HG03378 (cell line): ENCODE measurements around the gene CNTN5.
"Not testable (repeated sequence)": the region's sequence is repeated elsewhere in the genome, so short reads cannot be mapped to it uniquely, and the experiment has no call there.

Source experiments
- ATAC-seq: cut with Tn5 transposase; IDR thresholded peaks from one replicate; pipeline ENCODE4 v1.9.1; 2021; ENCODE audit warnings: mild to moderate bottlenecking, moderate library complexity; ENCODE audit not compliant: unreplicated experiment

CNTN5 gene

GRCh38 chr11:99268886-99269285 lies 248.1 kb downstream of the CNTN5 start:
- no peak for ATAC-seq

DNA sequence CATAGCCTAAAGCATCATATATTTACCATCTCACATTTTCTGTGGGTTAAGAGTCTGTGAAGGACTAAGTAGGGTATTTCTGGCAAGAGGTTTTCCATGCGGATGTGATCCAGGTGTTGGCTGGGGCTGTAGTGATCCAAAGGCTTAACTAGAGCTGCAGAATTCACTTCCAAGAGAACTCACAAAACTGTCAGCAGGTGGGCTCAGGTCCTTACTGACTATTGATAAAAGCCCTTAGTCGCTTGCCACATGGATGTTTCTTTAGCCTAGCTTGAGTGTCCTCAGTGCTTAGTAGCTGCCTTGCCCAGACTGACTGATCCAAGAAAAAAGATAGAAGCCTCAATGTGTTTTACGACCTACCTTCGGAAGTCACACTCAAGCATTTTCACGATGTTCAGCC lies 250.8 kb downstream of the CNTN5 start:
- ATAC-seq, result no peak

- ATAC-seq, result no peak
These were observed 254.8 kb downstream of the CNTN5 start for GRCh38 chr11:99275521-99275920.

GRCh38 chr11:99277281-99277680 lies 256.5 kb downstream of the CNTN5 start:
- no peak for ATAC-seq

DNA sequence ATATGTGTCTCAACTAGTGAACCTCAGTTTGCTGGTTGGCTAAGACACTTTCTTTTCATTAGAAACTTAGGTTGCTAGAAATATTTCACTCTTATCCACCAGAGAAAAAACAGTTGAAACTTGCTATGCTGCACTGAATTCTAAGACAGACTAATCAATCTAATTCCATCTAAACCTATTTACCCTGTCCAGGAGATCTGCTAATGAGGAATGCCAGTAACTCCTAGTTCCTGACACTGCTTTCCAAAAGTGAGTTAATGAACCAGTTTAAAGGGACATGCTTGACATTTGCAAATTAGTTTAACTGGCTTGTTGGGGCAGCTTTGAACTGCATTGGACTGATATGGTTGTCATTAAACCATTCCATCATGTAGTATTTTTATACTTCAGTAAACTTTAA lies 258.5 kb downstream of the CNTN5 start:
- no peak for ATAC-seq

- ATAC-seq, result no peak
These were observed 260.6 kb downstream of the CNTN5 start for GRCh38 chr11:99281331-99281730.

GRCh38 chr11:99297925-99298324 lies 277.2 kb downstream of the CNTN5 start:
- ATAC-seq, result not testable (repeated sequence)

DNA sequence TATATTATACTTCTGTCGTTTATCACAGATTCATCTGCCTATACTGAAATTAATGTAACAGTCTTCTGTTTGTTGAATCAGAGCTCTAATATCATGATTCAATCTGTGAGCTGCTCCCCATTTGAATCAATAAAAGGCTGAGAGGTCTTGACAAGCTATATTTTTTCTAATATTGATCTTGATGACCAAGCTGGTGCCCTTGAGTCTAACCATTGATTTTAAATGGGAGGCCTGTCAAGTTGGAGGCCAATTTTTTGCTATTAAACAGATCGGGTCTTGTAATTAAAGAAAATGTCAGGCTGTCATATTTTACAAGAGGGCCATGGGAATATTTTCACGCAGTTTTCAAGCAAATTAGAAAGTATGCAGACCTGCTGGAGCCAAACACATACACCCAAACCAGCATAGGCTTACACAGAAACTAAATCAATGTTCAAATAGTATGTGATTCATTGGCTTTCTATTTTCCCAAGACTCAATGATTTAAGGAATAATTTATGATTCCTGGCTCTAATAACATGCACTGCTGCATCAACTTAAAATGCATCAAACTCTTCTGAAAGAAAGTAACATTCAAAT lies 286.9 kb downstream of the CNTN5 start:
- ATAC-seq, result no peak

DNA sequence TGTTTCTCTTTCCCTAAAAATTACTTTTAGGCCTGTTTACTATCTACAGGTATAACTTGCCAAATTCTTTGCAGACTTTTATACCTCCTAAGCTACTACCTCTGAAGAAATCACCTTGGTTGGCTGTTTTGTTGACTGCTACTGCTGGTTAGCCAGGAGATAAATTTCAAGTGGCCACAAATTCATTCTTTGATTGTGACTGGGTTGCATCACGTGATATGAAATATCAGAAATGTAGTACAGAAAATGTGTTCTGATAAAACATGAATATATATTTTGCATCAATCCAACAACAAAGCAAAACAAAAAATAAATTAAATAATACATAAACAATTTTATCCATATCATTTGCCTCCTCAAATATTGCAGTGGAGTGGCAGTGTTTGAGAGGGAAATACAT lies 291.1 kb downstream of the CNTN5 start:
- no peak for ATAC-seq

DNA sequence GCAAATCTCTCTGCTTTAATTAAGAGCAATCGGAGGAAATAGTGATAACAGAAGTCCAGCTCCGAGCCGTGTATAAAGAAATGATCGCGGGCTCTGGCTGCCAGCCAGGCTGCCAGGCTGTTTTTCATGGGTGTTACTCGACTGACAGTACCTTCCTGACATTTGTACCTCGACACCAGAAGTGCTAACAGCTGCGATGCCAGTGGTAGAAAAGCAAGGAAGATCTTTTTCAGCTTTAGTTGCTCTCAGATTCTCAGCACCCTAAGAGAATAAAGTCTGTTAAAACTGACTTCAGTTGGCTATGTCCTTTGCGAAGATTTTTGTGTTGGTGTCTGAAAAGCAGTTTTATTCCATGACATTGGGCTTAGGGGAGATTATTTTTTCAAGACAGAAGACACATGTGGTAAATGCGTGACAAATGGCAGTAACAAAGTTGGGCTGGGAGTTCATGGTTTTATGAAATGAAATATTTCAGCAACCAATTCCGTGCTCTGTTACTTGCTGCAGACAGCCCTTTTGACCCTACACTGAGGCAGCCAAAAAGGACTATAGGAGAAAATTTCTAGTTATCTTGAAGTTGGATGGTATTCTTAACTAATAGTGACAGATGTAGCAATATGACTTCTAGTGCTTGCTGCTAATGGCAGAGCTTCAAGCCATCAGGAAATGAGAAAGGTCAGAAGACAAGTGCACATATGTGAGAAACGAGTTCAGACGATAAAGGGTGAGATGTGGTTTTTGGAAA lies 296.2 kb downstream of the CNTN5 start:
- ATAC-seq, result no peak

DNA sequence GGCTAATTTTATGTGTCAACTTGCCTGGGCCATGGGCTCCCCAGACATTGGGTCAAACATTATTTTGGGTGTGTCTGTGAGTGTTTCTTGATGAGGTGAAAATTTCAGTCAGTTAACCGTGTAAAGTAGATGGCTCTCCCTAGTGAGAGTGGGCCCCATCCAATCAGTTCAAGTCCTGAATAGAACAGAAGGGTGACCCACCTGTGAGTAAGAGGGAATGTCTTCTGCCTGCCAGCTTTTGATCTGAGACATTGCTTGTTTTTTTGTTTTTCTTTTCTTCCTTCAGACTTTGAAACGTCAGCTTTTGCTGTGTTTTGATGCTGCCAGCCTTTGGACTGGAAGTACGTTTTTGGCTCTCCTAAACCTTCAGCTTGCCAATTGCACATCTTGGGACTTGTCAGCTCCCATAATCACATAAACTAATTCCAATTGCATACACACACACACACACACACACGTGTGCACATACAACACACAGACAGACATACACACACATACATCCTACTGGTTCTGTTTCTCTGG lies 300.1 kb downstream of the CNTN5 start:
- ATAC-seq, result no peak

DNA sequence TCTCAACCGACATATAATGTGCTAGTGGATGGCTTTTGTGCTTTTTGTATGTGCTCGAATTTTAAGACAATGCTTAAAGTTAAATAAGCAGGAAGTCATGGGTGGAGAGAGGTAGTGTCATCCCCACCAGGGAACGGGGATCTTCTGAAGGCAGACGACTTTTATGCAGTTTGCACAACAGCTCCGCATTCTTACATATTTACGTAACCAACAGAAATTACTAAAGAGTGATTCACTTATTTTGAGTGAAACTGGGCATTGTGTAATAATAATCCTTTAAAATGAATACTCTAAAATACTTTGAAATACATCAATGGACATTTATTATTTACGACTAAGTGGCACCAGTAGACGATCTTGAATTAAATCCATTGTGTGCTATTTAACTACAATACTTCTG lies 305.1 kb downstream of the CNTN5 start:
- ATAC-seq, result no peak

- ATAC-seq, result no peak
These were observed 306.3 kb downstream of the CNTN5 start for GRCh38 chr11:99327066-99327465.

DNA sequence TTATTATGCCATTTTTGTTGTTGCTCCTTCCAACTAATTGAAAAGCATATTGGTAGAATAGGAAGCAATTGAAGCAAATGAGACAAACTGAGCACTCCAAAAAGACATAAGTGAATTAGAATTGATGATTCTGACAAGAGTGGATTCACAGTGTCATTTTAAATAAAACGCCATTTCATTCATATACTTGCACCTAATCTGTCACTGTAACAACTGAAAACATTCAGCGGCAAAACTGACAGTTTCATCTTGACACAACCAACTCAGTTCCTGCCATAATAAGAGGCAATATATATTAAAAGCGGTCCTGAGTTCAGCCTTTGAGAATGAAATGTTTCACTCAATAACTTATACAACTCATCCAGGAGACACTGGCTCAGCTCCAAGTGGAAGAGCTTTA lies 306.8 kb downstream of the CNTN5 start:
- no peak for ATAC-seq

GRCh38 chr11:99333621-99334020 lies 312.9 kb downstream of the CNTN5 start:
- no peak for ATAC-seq

- ATAC-seq, result no peak
These were observed 322.4 kb downstream of the CNTN5 start for GRCh38 chr11:99343117-99343516.

DNA sequence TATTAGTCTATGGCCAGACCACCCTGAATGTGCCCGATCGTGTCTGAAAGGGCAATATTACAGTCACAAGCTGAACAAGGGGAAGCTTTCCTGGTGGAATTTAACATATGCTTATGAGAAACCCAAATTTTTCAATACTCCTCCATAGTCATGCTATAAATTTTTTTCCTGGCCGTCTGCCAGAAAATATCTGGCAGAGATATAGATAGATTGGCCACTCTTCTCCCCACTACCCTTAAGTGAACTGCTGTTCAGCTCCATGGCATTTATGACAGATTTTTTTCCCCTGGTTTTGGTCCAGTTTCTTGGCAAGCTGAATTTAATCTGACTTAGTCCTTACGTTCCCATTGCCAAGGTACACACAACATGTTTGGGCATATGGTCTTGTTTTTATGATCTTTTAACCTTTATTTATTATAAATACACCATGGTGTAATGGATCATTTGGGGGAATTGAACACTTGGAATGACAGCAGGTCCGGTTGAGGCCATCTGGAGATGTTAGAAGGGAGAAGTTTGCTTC lies 328.5 kb downstream of the CNTN5 start:
- no peak for ATAC-seq

- ATAC-seq, result no peak
These were observed 330.9 kb downstream of the CNTN5 start for GRCh38 chr11:99351624-99352023.

GRCh38 chr11:99352642-99353041 lies 331.9 kb downstream of the CNTN5 start:
- no peak for ATAC-seq

- no peak for ATAC-seq
These were observed 345.8 kb downstream of the CNTN5 start for GRCh38 chr11:99366546-99366945.

- ATAC-seq, result no peak
These were observed 347.8 kb downstream of the CNTN5 start for GRCh38 chr11:99368583-99368982.

DNA sequence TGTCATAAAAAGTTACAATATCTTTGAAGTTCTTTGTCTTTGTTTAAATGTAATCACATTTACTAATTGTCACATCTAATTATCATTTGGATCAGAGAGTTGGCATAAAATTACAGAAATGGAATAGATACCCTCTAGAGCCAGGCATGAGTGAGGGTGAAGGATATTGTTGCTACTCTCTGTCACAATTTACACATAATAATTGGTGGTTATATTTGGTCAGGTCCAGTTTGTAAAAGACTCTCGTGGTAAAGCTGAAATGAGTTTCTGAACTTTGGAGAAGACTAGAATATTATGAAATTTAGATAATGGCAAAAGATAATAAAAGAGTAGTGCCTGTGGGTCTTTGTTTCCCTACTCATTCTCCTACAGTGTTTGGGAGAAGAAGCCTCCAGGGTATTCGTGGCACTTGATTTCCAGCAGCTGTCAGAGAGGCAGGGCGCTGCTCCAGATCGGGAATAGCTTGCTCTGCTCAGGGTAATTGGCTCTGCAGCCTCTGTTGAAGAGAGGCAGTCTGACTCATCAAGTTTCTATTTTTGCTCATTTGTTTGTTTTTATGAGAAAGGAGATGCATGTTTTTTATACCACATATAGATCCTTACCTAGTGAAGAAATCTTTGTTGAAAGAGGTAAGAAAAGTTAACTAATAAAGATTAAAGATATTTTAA lies 349.9 kb downstream of the CNTN5 start:
- ATAC-seq, result no peak
